Activated naive CD8-positive, alpha-beta T cell treated with anti-CD3 and anti-CD28 coated beads, Interleukin-2, amount 10 ng/mL, durations not matched to agents 7 days and 5 days (primary cell): ENCODE data around the gene TGM5. TPM values are rescaled to one million over a fixed set of nuclear protein-coding genes. Genes with fewer than 3 reads are reported as not detected.

Experiments
- ATAC-seq: fragments of 150-1000 bp; cut with Tn5 transposase; one replicate; pipeline ENCODE4 v1.10.0; 2021; ENCODE audit warnings: low read depth, moderate library complexity
- POLR2A ChIA-PET: fragments of 350-600 bp; sonication (Branson Sonifier 250); formaldehyde crosslinking; loops from one replicate; lab custom pipeline; 2021; ENCODE audit warnings: antibody characterized with exemption; lab: Charles Lee
- DNase-seq: peaks from one replicate; pipeline ENCODE4 v3.0.0; 2021
- H3K27ac Mint-ChIP-seq: one replicate; pipeline ENCODE4 v1.8.0; 2022; ENCODE audit warnings: mild to moderate bottlenecking, mixed read lengths
- H3K27me3 Mint-ChIP-seq: one replicate; pipeline ENCODE4 v1.8.0; 2022; ENCODE audit warnings: mild to moderate bottlenecking, moderate library complexity, mixed read lengths
- H3K36me3 Mint-ChIP-seq: one replicate; pipeline ENCODE4 v1.8.0; 2021; ENCODE audit warnings: mild to moderate bottlenecking, mixed read lengths
- H3K4me1 Mint-ChIP-seq: one replicate; pipeline ENCODE4 v1.8.0; 2021; ENCODE audit warnings: mixed read lengths
- H3K4me3 Mint-ChIP-seq: one replicate; pipeline ENCODE4 v1.8.0; 2022; ENCODE audit warnings: mild to moderate bottlenecking, moderate library complexity, mixed read lengths
- H3K9me3 Mint-ChIP-seq: one replicate; pipeline ENCODE4 v1.8.0; 2021; ENCODE audit warnings: mixed read lengths
- total RNA-seq, 2 experiments: library from RNA; stranded (reverse); gene quantifications; one replicate each; pipeline ENCODE4 v1.2.3, GENCODE V29; 2021

The TGM5 gene
- total RNA-seq, 2 experiments from 2014 or later, result 0.11 TPM; not detected in 1

DNA sequence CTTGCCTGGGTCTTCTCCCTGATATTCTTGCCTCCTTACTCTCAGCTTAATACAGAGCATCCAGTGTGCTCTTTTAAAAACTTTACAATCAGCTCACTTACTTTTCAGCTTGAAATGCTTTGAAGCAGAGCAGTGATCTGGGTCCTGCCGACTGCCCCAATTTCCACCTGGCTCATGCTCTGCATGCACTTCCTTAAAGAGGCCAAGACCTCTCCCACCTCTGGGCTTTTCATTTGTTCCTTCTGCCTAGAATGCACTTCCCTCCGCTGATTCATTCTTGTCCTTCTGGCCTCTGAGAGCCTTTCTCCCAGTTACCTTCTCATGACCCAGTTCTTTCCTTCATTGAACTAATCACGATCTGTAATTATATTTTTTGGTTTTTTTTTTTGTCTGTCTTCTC lies 83.5 kb downstream of the TGM5 start:
- Mint-ChIP-seq H3K4me3 (no peak overlapping the region), H3K36me3 (peaks cover 8% of the 10 kb centered on the region), H3K27me3 (no peaks in the 10 kb centered on the region), H3K9me3 (no peaks in the 10 kb centered on the region), H3K4me1 (peaks cover 19% of the 10 kb centered on the region), H3K27ac (no peak overlapping the region)
- POLR2A ChIA-PET, result interaction anchor here (0.6 kb wide), 1 partner anchor 617 kb away, joined by 3 read pairs; the partner anchor contains the start of genes HYPK and SERINC4
- DNase-seq (no peak), ATAC-seq (no peak)

Other genes with a start within 250 kb of the TGM5 start
- gene UBR1, start 160.9 kb downstream of the TGM5 start, total RNA-seq, result 10 to 100 TPM; 39.4 to 43.1 TPM
- gene TMEM62, start 133.3 kb downstream of the TGM5 start, total RNA-seq, result 10 to 100 TPM; 23.3 to 28.1 TPM
- 10 to 100 TPM; 80.4 to 86.5 TPM for gene CCNDBP1, start 81.5 kb downstream of the TGM5 start, total RNA-seq
- not detected for gene EPB42, start 45.9 kb downstream of the TGM5 start, total RNA-seq
- not detected for gene TGM7, start 35.3 kb upstream of the TGM5 start, total RNA-seq
- gene LCMT2, start 63.6 kb upstream of the TGM5 start, total RNA-seq, result 10 to 100 TPM; 11.9 to 13.0 TPM
- 10 to 100 TPM; 34.0 to 36.1 TPM for gene ZSCAN29, start 104.1 kb upstream of the TGM5 start, total RNA-seq
- 10 to 100 TPM; 33.4 to 34.5 TPM for gene TUBGCP4, start 104.2 kb upstream of the TGM5 start, total RNA-seq
- gene TP53BP1, start 226.2 kb upstream of the TGM5 start, total RNA-seq, result 10 to 100 TPM; 27.1 to 27.5 TPM